Measurements from ENCODE around the gene CAP2. TPM values are rescaled to one million over a fixed set of nuclear protein-coding genes. Genes with fewer than 3 reads are reported as not detected.

The CAP2 gene
- total and polyA plus RNA-seq, 9 of the 15 experiments (the other 6 are each of a cell fraction or from before 2014, with no cell fraction given) = not detected

- Histone ChIP-seq H3K79me2 (ENCODE audit: control insufficient read depth, insufficient read depth, low read length) (peaks cover 25% of the 10 kb centered on the region), H3K9me1 (ENCODE audit: control insufficient read depth, insufficient read depth, low read length) (no peaks in the 10 kb centered on the region), H3K9me3 (replicated peaks; ENCODE audit: control insufficient read depth, insufficient read depth, low read depth, low read length) (no peaks in the 10 kb centered on the region; the same call in 1 of the 2 replicates), H4K20me1 (replicated peaks; ENCODE audit: control insufficient read depth, insufficient read depth, low read length) (no peaks in the 10 kb centered on the region), H2AFZ (ENCODE audit: low read depth, low read length) (peak overlapping the region; percentile 94), H3K4me2 (ENCODE audit: insufficient read depth, low read length) (peak overlapping the region; percentile 87), H3K27ac (ENCODE audit: extremely low read depth, low read depth, low read length) (peak overlapping the region; percentile 91), H3K4me1 (replicated peaks in 1 of 2; ENCODE audit: control insufficient read depth in 2 of 2, insufficient read depth in 2 of 2, low read length in 2 of 2) (peaks cover 5 to 18% of the 10 kb centered on the region in 2 experiments; a peak in 4 of 5 replicates), H3K36me3 (ENCODE audit: control insufficient read depth, insufficient read depth, low read length) (peaks cover 25% of the 10 kb centered on the region; the same call in 2 of the 3 replicates), H3K9ac (ENCODE audit: insufficient read depth in 1 of 2, low read depth in 2 of 2, low read length in 2 of 2) (peak overlapping the region; percentile 65 to 99), H3K27me3 (ENCODE audit: control insufficient read depth in 2 of 2, insufficient read depth in 2 of 2, low read length in 2 of 2) (no peaks in the 10 kb centered on the region), H3K4me3 (peak overlapping the region; percentile 88)
- ChIA-PET POLR2A (interaction anchor here (0.6 to 2.7 kb wide), 13 partner anchors 9 to 579 kb away, joined by 3 to 20 read pairs (median 3); no protein-coding TSS in a partner anchor), CTCF (ENCODE audit: low intra/inter-chr PET ratio) (interaction anchor here (0.6 to 1.0 kb wide), 2 partner anchors 48 to 663 kb away, joined by 3 read pairs; no protein-coding TSS in a partner anchor)
- DNase-seq (ENCODE audit: extremely low read depth in 1 of 4, low spot score in 3 of 4) = peak; percentile 62 to 75 (median 68)
- under 1% methylated on average over 75 of the region's 77 CpGs for WGBS (ENCODE audit: insufficient coverage, low coverage, missing lambda C conversion rate)
- FAIRE-seq = peak; percentile 78
- in situ Hi-C loops (cut with MboI) = no loop called here
- intact Hi-C loops (cut with micrococcal nuclease) = loop anchor here (2.0 kb wide), 1 partner anchor 106 kb away; the partner anchor contains the start of gene NUP153
- no TSS peak for BruUV-seq (replicated peaks)
- ATAC-seq = peak; percentile 78
- TF ChIP-seq SIN3B (IDR thresholded peaks at IDR 0.05; ENCODE audit: low read depth) (peak; percentile 26; the same call in 1 of the 2 replicates), UBTF (IDR thresholded peaks at IDR 0.05; ENCODE audit: borderline replicate concordance in 1 of 2, low read depth in 2 of 2, low read length in 2 of 2) (peak; percentile 56 to 86; a peak in 2 of 4 replicates), TEAD4 (IDR thresholded peaks at IDR 0.05; ENCODE audit: low read length) (no peak), TEAD4 (CRISPR knock-in tag; IDR thresholded peaks at IDR 0.05; ENCODE audit: borderline replicate concordance) (no peak), L3MBTL2 (IDR thresholded peaks at IDR 0.05) (peak; percentile 84)
- TF ChIP-seq, protein P1, sequence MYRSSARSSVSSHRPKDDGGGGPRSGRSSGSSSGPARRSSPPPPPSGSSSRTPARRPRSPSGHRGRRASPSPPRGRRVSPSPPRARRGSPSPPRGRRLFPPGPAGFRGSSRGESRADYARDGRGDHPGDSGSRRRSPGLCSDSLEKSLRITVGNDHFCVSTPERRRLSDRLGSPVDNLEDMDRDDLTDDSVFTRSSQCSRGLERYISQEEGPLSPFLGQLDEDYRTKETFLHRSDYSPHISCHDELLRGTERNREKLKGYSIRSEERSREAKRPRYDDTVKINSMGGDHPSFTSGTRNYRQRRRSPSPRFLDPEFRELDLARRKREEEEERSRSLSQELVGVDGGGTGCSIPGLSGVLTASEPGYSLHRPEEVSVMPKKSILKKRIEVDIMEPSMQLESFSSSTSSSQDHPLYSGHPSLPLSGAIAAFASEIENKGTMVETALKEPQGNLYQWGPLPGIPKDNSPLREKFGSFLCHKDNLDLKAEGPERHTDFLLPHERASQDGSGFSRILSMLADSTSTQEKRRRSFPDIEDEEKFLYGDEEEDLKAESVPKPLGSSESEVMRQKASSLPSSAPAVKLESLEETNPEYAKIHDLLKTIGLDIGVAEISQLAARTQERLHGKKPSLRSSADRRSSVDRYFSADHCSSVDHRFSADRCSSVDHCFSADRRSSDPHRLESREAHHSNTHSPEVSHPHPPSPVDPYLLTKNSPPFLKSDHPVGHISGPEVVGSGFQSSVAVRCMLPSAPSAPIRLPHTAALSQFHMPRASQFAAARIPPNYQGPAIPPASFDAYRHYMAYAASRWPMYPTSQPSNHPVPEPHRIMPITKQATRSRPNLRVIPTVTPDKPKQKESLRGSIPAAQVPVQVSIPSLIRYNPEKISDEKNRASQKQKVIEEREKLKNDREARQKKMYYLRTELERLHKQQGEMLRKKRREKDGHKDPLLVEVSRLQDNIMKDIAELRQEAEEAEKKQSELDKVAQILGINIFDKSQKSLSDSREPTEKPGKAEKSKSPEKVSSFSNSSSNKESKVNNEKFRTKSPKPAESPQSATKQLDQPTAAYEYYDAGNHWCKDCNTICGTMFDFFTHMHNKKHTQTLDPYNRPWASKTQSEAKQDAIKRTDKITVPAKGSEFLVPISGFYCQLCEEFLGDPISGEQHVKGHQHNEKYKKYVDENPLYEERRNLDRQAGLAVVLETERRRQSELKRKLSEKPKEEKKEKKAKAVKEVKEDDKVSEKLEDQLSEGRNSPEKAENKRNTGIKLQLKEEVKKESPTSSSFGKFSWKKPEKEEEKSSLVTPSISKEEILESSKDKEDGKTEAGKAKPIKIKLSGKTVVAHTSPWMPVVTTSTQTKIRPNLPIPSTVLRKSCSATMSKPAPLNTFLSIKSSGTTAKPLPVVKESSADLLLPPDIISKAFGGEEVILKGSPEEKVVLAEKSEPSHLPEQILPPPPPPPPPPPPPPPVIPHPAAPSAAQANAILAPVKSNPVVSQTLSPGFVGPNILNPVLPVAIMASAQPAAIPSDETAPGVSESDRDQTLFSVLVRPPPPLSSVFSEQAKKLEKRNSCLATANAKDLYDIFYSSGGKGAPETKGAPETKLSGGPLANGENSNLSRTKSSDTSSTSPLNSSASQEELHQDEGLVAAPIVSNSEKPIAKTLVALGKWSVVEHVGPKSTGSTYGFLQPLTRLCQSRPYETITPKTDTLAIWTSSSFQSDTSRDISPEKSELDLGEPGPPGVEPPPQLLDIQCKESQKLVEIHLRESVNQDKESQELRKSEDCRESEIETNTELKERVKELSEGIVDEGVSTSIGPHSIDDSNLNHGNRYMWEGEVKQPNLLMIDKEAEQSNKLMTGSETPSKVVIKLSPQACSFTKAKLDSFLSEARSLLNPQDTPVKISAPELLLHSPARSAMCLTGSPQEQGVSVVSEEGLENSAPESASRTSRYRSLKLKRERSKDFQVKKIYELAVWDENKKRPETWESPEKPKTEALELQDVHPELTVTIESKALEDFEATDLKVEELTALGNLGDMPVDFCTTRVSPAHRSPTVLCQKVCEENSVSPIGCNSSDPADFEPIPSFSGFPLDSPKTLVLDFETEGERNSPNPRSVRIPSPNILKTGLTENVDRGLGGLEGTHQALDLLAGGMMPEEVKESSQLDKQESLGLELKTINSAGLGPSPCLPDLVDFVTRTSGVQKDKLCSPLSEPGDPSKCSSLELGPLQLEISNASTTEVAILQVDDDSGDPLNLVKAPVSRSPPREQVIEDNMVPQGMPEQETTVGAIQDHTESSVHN (IDR thresholded peaks at IDR 0.05; ENCODE audit: borderline replicate concordance in 1 of 2, low read depth in 1 of 2) = no peak
- TF ChIP-seq, protein P2, sequence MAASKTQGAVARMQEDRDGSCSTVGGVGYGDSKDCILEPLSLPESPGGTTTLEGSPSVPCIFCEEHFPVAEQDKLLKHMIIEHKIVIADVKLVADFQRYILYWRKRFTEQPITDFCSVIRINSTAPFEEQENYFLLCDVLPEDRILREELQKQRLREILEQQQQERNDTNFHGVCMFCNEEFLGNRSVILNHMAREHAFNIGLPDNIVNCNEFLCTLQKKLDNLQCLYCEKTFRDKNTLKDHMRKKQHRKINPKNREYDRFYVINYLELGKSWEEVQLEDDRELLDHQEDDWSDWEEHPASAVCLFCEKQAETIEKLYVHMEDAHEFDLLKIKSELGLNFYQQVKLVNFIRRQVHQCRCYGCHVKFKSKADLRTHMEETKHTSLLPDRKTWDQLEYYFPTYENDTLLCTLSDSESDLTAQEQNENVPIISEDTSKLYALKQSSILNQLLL (CRISPR knock-in tag; IDR thresholded peaks at IDR 0.05; ENCODE audit: borderline replicate concordance) = no peak
Observed at GRCh38 chr6:17600527-17601385, 207.4 kb downstream of the CAP2 start.
